Activated CD8-positive, alpha-beta memory T cell treated with anti-CD3 and anti-CD28 coated beads, Interleukin-2, amount 50 U/mL, for 1 hour (primary cell): ENCODE data around the gene DDX4.

ENCODE experiments used
- DNase-seq: peaks from one replicate; pipeline ENCODE4 v3.0.0-alpha.2; 2020; ENCODE audit errors: extremely low read depth

DDX4 gene

DNA sequence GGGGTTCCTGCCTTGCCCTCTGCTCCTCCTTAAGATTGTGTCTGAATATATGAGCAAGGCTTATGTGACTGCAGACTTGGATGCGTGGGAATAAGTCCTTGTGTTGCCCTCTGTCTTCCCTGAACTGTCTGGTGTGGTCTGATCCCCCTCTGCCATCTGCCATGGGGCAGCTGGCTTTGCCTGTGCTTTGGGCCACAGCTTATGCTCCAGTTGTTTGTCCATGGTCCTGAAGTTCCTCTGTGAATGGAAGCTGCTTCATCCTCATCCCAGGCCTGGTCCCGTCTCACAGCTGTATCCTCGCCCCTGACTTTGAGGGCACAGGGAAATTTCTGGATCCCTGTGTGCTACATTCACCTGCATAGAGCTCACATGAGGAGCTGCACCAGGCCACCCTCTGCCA lies 128.0 kb downstream of the DDX4 start:
- DNase-seq, result no peak

DNA sequence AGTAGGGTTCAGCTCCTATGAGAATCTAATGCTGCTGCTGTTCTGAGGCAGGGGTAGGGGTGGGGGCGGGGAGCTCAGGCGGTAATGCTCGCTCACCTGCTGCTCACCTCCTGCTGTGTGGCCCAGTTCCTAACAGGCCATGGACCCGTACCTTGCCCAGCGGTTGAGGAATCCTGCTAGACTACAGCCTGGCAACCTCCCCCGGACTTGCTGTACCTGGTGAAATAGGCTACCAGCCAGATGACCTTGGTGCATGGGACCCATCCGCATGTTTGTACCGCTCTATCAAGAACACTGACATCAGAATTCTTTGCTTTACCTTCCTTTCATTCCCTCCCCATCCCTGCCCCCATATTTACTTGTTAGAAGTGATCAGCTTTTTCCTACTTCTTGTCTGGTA lies 128.6 kb downstream of the DDX4 start:
- no peak for DNase-seq
